Measurements from ENCODE around the gene GOPC.
"Not testable (repeated sequence)": the region's sequence is repeated elsewhere in the genome, so short reads cannot be mapped to it uniquely, and the experiment has no call there.

Gene GOPC

DNA sequence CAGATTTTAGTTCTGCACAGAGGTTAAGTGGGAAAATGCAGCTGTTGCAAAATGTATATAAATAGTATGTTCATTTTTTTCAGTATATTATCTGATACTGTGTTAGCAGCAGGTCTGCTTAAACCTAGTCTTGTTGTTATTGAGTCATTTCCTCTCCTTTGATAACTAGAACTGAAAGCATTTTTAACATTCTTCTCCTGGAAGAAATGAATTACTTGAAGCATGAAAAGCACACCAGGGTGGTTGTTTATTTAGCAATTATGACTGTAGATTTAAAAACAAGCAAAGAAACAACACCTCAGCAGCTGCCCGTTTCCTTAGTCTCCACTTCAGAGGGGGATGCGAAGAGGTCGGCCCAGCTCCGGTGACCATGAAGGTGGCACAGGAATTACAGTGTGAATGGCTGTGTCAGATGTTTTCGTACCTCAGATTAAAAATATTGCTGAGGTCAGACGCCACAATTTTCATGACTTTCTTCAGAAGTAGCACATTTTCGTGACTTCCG is 53.5 kb downstream of the GOPC start:
- no peak for DNase-seq (ENCODE audit: low spot score)

DNA sequence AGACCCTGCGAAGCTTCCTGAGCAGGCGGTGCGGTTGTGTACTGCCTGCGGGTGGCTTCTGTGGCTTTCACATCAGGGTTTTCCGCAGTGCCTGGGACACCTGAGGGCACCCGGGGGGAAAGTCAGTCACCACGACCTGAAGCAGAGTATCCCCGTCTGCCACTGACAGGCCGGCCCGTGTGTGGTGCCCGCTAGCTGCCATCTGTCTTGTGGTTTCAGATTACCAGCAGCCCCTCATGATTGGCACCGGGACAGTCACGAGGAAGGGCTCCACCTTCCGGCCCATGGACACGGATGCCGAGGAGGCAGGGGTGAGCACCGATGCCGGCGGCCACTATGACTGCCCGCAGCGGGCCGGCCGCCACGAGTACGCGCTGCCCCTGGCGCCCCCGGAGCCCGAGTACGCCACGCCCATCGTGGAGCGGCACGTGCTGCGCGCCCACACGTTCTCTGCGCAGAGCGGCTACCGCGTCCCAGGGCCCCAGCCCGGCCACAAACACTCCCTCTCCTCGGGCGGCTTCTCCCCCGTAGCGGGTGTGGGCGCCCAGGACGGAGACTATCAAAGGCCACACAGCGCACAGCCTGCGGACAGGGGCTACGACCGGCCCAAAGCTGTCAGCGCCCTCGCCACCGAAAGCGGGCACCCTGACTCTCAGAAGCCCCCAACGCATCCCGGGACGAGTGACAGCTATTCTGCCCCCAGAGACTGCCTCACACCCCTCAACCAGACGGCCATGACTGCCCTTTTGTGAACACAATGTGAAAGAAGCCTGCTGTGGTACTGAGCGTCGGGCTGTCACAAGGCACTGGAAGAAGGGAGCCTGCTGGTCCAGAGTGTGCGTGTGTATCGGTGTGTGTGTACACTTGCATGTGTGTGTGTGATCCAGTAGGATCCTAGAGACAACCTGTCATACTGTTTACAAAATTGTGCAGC is 54.4 kb downstream of the GOPC start:
- DNase-seq (ENCODE audit: low spot score): peak; percentile 68

GRCh38 chr6:117546674-117547073 is 55.6 kb downstream of the GOPC start:
- no peak for DNase-seq (ENCODE audit: low spot score)

- DNase-seq (ENCODE audit: low spot score): no peak
These were observed 57.1 kb downstream of the GOPC start for GRCh38 chr6:117545161-117545595.

DNA sequence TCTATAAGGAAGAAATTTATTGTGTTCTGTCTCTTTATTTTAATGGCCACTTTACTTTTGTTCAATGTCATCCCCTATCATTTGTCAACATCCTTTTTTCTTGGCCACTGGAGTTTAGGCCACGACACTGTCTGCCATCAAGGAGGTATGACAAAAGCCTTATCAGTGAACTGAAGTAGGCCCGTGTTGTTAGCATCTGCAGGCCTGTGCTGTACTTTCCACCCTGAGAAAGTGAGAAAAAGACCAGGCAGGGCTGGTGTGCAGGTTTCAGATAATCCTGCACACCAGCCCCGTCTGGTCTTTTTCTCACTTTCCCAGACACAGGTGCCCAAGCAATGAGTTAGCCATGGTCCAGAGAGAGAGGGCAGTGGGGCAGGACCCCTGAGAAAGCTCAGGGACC is 57.6 kb downstream of the GOPC start:
- no peak for DNase-seq (ENCODE audit: low spot score)

DNA sequence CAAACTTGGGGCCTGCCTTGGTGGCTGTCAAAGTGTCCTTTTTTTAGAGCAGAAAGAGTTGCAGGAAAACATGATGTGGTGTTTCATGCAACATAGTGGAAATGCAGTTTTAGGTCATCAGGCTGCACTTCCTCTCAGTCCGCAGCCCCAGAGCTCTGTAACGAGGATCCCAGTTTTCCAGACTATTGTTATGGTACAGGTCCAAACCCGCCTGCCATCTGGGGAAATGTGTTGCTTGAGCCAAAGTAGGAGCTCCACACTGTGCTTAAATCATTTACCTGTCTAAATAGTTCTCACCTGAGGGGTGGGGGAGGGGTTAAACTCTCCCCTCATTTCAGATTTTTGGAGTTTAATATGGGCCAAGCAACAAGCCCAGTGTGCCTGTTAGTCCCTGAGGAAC is 59.8 kb downstream of the GOPC start:
- DNase-seq (ENCODE audit: low spot score): no peak

GRCh38 chr6:117540670-117541069 is 61.6 kb downstream of the GOPC start:
- no peak for DNase-seq (ENCODE audit: low spot score)

DNA sequence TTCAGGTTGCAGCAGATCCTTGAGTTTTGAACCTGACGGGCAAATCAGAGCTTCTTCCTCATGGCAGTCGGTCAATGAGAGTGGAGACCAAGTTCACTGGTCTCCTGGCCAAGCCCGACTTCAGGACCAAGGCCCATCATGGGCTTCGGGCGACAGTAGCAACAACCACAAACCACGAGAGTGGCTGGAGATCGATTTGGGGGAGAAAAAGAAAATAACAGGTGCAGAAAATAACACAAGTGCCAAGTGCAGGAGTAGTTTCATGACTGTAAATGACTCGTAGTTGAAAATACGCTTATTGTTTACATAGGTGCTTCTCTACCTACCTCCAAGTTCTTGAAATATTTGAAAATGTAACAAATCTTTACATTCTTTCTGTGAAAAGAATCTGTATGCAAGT is 63.7 kb downstream of the GOPC start:
- DNase-seq (ENCODE audit: low spot score): no peak

DNA sequence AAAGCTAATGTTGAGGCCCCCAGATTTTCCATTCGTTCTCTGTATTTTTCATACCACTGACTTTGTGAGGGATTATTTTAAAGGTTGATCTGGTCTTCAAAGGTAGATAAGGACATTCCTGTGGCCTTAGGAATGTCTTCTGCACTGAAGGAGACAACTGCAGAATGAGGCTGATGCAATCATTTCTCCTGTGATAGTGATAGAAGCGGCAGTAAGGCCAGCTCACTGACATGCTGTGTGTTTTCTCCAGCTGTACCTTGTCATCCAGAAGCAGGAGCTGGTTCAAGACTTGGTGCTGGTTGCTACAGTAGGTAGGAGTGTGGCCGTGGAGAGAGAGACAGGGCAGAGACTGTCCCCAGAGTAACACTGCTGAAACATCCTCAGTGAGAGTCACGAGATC is 66.0 kb downstream of the GOPC start:
- DNase-seq (ENCODE audit: low spot score): no peak

GRCh38 chr6:117534974-117535373 is 67.3 kb downstream of the GOPC start:
- no peak for DNase-seq (ENCODE audit: low spot score)

GRCh38 chr6:117533775-117534174 is 68.5 kb downstream of the GOPC start:
- DNase-seq (ENCODE audit: low spot score): no peak

DNA sequence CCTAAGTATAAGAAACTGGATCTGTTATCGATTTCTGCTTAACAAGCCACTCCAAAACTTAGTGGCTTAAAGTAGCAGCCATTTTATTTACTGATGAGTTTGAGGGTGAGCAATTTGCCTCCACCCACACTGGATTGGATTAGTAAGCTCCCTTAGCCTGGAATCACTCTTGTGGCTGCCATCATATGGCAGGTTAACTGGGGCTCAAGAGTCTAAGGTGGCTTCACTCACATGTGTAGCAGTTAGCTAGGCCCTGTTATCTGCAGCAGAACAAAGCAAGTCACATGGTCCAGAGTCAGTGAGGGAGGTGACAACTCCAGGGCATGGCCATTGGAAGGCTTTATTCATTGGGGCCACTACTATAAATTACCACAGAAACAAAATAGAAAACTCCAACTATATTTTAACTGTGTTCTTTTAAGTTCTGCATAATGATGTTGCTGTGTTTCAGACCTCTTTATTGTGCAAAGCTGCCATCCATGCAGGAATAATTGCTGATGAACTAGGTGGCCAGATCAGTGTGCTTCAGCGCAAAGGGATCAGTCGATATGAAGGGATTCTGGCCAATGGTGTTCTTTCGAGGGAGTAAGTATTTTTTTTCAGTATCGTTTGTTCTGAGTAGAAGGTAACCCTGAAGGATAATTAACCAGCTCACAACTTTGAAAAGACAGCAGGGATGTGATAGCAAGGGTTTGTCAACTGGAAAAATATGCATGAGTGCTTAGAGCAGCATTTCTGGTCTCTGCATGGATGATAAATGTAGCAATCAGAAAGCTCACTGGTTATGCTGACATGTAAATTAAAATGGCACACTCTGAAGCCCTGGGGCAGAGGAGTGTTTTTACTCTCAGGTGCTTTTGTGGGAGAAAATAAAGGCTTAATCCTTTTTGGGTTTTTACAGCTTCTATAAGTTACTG is 70.2 kb downstream of the GOPC start:
- DNase-seq (ENCODE audit: low spot score): no peak

GRCh38 chr6:117531346-117531745 is 71.0 kb downstream of the GOPC start:
- DNase-seq (ENCODE audit: low spot score): no peak

- DNase-seq (ENCODE audit: low spot score): no peak
These were observed 71.7 kb downstream of the GOPC start for GRCh38 chr6:117530467-117531242.

- DNase-seq (ENCODE audit: low spot score): no peak
These were observed 76.7 kb downstream of the GOPC start for GRCh38 chr6:117525607-117526006.

- no peak for DNase-seq (ENCODE audit: low spot score)
These were observed 80.4 kb downstream of the GOPC start for GRCh38 chr6:117521791-117522502.

DNA sequence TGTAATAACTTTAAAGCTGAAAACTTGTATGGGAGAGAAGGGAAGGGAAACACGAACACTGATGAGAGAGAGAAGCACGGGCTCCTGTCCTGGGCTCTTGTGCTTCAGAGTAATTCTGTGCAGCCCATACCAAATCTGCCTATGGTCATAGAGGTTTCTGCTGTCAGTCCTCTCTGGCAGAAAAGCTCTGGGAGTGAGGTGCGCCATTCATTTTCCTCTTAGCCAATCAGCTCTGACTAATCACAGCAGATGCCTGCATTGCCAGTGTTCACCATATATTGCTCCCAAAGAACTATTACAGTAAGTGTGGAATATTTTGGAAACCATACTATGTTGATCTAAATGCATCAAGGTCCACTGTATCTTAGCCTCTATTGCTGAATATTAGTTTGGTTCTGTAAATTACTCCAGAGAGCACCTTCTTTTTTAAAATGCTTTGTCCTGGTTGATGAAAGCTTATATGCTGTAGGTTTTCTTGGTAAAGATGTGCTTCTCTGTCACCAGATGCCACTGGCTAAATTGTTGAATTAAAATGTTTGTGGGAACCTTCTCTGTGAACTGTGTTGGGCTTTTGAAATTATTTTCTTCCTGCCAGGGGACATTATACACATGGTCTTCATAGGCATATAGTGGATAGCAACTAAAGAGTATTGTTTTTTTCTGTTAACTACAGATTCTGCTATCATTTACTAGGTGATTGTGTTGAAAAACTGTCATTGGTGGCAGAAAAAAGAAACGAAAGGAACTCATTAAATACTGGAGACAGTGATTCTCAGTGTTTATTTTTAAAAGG is 81.5 kb downstream of the GOPC start:
- DNase-seq (ENCODE audit: low spot score): no peak

GRCh38 chr6:117518870-117519269 is 83.4 kb downstream of the GOPC start:
- no peak for DNase-seq (ENCODE audit: low spot score)

- DNase-seq (ENCODE audit: low spot score): not testable (repeated sequence)
These were observed 84.3 kb downstream of the GOPC start for GRCh38 chr6:117517995-117518394.

GRCh38 chr6:117515326-117515725 is 87.0 kb downstream of the GOPC start:
- no peak for DNase-seq (ENCODE audit: low spot score)
